Activated naive CD4-positive, alpha-beta T cell treated with anti-CD3 and anti-CD28 coated beads, Interleukin-2, amount 10 ng/mL, durations not matched to agents 7 days and 5 days (primary cell): ENCODE results near the gene SLC19A1.

Source experiments
- CTCF ChIA-PET: fragments of 350-600 bp; sonication (Branson Sonifier 250); formaldehyde crosslinking; loops from one replicate; lab custom pipeline; 2021; ENCODE audit warnings: antibody characterized with exemption; lab: Charles Lee
- DNase-seq: peaks from one replicate; pipeline ENCODE4 v3.0.0-alpha.2; 2020
- H3K27ac Mint-ChIP-seq: one replicate; pipeline ENCODE4 v1.8.0; 2021; ENCODE audit warnings: mild to moderate bottlenecking, moderate library complexity, mixed read lengths
- H3K27me3 Mint-ChIP-seq: one replicate; pipeline ENCODE4 v1.8.0; 2021; ENCODE audit warnings: mild to moderate bottlenecking, mixed read lengths
- H3K36me3 Mint-ChIP-seq: one replicate; pipeline ENCODE4 v1.8.0; 2021; ENCODE audit warnings: mixed read lengths
- H3K4me1 Mint-ChIP-seq: one replicate; pipeline ENCODE4 v1.8.0; 2021; ENCODE audit warnings: mixed read lengths
- H3K4me3 Mint-ChIP-seq: one replicate; pipeline ENCODE4 v1.8.0; 2021; ENCODE audit warnings: mild to moderate bottlenecking, moderate library complexity, mixed read lengths
- H3K9me3 Mint-ChIP-seq: one replicate; pipeline ENCODE4 v1.8.0; 2021; ENCODE audit warnings: mixed read lengths

SLC19A1 gene

GRCh38 chr21:45493401-45494001 is 48.7 kb downstream of the SLC19A1 start:
- no peak overlapping the region for H3K4me3 Mint-ChIP-seq
- DNase-seq: no peak
- no peaks in the 10 kb centered on the region for H3K36me3 Mint-ChIP-seq
- CTCF ChIA-PET: no interaction called here
- no peaks in the 10 kb centered on the region for H3K27me3 Mint-ChIP-seq
- no peaks in the 10 kb centered on the region for H3K4me1 Mint-ChIP-seq
- no peaks in the 10 kb centered on the region for H3K9me3 Mint-ChIP-seq
- no peak overlapping the region for H3K27ac Mint-ChIP-seq

DNA sequence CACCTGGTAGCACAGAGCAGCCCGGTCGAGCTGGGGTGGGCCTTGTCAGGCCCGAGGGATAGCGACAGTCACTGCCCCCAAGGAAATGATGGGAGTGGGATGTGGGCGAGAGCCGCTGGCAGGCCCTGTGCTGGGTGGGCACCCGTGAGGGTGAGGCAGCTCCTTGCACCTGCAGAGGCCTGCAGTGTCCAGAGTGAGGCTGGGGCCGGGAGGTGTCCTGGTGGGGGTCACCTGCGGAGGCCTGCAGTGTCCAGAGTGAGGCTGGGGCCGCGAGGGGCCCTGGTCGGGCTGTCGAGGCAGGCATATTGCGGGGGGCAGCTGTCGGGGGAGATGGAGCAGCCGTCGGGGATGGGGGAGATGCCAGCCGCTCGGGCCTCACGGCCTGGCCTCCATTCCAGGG is 49.5 kb downstream of the SLC19A1 start:
- Mint-ChIP-seq H3K9me3 (no peaks in the 10 kb centered on the region), H3K4me1 (no peaks in the 10 kb centered on the region), H3K36me3 (no peaks in the 10 kb centered on the region), H3K4me3 (no peak overlapping the region), H3K27ac (no peak overlapping the region), H3K27me3 (no peaks in the 10 kb centered on the region)
- no peak for DNase-seq
- CTCF ChIA-PET: no interaction called here

DNA sequence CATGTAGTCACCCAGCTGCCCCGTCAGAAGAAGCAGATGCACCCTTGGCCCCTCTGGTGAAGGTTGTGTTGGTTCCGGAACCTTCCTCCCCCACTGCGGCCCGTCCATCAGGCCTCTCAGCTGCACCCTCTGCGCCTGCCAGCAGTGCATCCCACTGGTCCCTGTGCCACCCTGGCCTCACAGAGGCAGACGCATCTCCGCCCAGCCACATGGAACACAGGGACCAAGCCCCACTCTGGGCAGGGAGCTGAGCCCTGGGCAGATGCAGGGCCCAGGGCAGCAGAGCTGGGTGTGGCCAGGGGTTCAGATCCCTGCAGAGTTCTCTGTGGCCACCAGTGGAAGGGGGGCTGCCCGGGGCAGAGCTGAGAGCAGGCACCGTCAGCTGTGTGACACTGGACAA is 50.6 kb downstream of the SLC19A1 start:
- Mint-ChIP-seq H3K9me3 (no peaks in the 10 kb centered on the region), H3K4me3 (no peak overlapping the region), H3K36me3 (no peaks in the 10 kb centered on the region), H3K27me3 (no peaks in the 10 kb centered on the region), H3K27ac (no peak overlapping the region), H3K4me1 (no peaks in the 10 kb centered on the region)
- CTCF ChIA-PET: no interaction called here
- DNase-seq: no peak

DNA sequence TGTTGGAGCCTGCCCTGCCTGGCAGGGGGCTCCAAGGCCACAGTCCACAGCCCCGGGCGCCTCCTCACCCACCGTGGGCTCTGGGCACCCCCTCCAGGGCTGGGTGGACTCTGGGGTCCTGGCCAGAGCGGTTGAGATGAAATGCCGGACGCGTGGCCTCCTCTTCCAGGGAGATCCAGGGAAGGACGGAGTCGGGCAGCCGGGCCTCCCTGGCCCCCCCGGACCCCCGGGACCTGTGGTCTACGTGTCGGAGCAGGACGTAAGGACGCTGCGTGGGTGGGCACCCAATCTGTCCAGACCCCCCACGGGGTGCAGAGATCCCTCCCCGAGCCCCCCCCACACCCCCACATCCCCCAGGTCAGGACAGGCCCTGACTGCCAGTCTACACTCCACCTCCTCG is 51.2 kb downstream of the SLC19A1 start:
- no peaks in the 10 kb centered on the region for H3K4me1 Mint-ChIP-seq
- no peak overlapping the region for H3K4me3 Mint-ChIP-seq
- CTCF ChIA-PET: no interaction called here
- H3K27ac Mint-ChIP-seq: no peak overlapping the region
- H3K36me3 Mint-ChIP-seq: no peaks in the 10 kb centered on the region
- DNase-seq: no peak
- H3K27me3 Mint-ChIP-seq: no peaks in the 10 kb centered on the region
- no peaks in the 10 kb centered on the region for H3K9me3 Mint-ChIP-seq

- no peak overlapping the region for H3K4me3 Mint-ChIP-seq
- H3K27ac Mint-ChIP-seq: no peak overlapping the region
- no peaks in the 10 kb centered on the region for H3K36me3 Mint-ChIP-seq
- no peak for DNase-seq
- no peaks in the 10 kb centered on the region for H3K9me3 Mint-ChIP-seq
- no peaks in the 10 kb centered on the region for H3K27me3 Mint-ChIP-seq
- no peaks in the 10 kb centered on the region for H3K4me1 Mint-ChIP-seq
- CTCF ChIA-PET: no interaction called here
Observed at GRCh38 chr21:45490049-45490731, 52.0 kb downstream of the SLC19A1 start.

DNA sequence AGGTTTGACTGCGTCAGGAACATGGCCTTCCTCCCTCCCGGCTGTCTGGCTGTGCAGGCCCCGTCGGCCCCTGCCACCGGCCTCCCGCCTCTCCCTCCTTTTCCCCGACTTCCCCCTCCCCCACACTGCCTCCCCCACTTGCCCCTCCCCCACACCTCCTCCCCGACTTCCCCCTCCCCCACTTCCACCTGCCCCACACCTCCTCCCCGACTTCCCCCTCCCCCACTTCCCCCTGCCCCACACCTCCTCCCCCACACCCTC is 52.6 kb downstream of the SLC19A1 start:
- H3K4me1 Mint-ChIP-seq: no peaks in the 10 kb centered on the region
- no peak overlapping the region for H3K4me3 Mint-ChIP-seq
- DNase-seq: no peak
- H3K27ac Mint-ChIP-seq: no peak overlapping the region
- no peaks in the 10 kb centered on the region for H3K36me3 Mint-ChIP-seq
- H3K9me3 Mint-ChIP-seq: no peaks in the 10 kb centered on the region
- no peaks in the 10 kb centered on the region for H3K27me3 Mint-ChIP-seq
- CTCF ChIA-PET: no interaction called here

GRCh38 chr21:45488931-45489721 is 53.1 kb downstream of the SLC19A1 start:
- CTCF ChIA-PET: no interaction called here
- no peaks in the 10 kb centered on the region for H3K36me3 Mint-ChIP-seq
- H3K27ac Mint-ChIP-seq: no peak overlapping the region
- H3K4me1 Mint-ChIP-seq: peaks cover 4% of the 10 kb centered on the region
- no peak overlapping the region for H3K4me3 Mint-ChIP-seq
- DNase-seq: no peak
- no peaks in the 10 kb centered on the region for H3K27me3 Mint-ChIP-seq
- H3K9me3 Mint-ChIP-seq: peaks cover 4% of the 10 kb centered on the region

- no peaks in the 10 kb centered on the region for H3K27me3 Mint-ChIP-seq
- peaks cover 13% of the 10 kb centered on the region for H3K4me1 Mint-ChIP-seq
- peaks cover 7% of the 10 kb centered on the region for H3K9me3 Mint-ChIP-seq
- no peak overlapping the region for H3K4me3 Mint-ChIP-seq
- H3K36me3 Mint-ChIP-seq: peaks cover 1% of the 10 kb centered on the region
- no peak overlapping the region for H3K27ac Mint-ChIP-seq
- no peak for DNase-seq
- CTCF ChIA-PET: no interaction called here
Observed at GRCh38 chr21:45487891-45488600, 54.2 kb downstream of the SLC19A1 start.

DNA sequence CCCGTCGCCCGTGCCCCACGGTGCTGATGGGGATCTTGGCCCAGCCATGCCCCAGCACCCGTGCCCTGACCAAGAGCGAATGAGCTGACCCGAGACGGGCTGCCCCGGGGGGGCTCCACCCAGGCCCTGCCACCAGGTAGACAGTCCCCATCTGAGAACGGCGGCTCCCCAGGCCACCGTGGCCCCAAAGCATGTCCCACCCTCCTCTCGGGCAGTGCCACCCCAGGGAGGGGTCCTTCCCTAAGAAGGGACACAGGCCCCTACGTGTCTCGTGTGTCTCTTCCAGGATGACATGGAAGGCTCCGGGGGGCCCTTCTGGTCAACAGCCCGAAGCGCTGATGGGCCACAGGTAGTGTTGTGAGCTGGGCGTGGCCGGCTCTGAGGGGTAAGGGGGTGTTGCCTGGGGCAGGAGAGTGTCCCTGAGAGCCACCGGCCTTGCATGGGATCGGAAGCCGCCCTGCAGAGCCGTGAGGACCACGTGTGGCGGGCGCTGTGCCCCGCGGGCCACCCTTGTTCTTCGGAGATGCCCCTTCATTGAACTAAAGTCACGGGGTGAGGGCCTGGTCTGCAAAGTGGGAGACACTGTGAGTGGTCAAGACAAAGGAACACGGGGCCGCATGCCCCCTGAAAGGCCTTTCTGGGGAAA is 55.0 kb downstream of the SLC19A1 start:
- peaks cover 1% of the 10 kb centered on the region for H3K36me3 Mint-ChIP-seq
- no peaks in the 10 kb centered on the region for H3K27me3 Mint-ChIP-seq
- no peak overlapping the region for H3K4me3 Mint-ChIP-seq
- no peak overlapping the region for H3K27ac Mint-ChIP-seq
- DNase-seq: no peak
- H3K4me1 Mint-ChIP-seq: peaks cover 19% of the 10 kb centered on the region
- H3K9me3 Mint-ChIP-seq: peaks cover 7% of the 10 kb centered on the region
- CTCF ChIA-PET: no interaction called here

DNA sequence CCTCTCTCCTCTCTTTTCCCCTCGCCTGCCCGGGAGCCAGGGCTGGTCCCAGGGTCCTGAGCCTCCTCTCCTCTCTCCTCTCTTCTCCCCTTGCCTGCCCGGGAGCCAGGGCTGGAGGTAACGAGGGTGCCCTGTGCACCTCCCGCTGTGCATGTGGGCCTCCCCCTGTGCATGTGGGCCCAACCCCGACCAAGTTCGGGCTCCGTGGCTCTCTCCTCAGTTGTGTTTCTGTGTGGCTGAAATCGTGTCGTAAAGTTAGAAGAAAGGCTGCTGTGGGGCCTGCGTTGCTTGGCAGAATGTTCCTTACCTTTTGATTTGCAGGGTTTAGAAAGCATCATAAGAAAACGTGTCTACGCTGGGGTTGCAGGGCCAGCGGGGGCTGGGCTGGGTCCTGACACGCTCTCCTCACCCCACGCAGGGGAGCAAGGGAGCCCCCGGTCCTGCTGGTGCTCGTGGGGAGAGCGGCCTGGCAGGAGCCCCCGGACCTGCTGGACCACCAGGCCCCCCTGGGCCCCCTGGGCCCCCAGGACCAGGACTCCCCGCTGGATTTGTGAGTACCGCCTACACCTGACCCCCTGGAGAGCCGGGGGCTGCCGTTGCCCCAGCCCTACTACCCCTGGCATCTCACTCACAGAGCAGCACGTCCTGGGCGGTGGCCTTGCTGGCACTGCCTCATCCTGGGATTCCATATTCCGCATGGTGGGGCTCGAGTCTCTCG is 55.6 kb downstream of the SLC19A1 start:
- Mint-ChIP-seq H3K27me3 (no peaks in the 10 kb centered on the region), H3K4me1 (peaks cover 20% of the 10 kb centered on the region), H3K27ac (no peak overlapping the region), H3K4me3 (no peak overlapping the region), H3K9me3 (peaks cover 7% of the 10 kb centered on the region), H3K36me3 (peaks cover 1% of the 10 kb centered on the region)
- CTCF ChIA-PET: no interaction called here
- DNase-seq: no peak

- Mint-ChIP-seq H3K27ac (no peak overlapping the region), H3K4me1 (peaks cover 20% of the 10 kb centered on the region), H3K4me3 (no peak overlapping the region), H3K27me3 (no peaks in the 10 kb centered on the region), H3K9me3 (peaks cover 7% of the 10 kb centered on the region), H3K36me3 (peaks cover 1% of the 10 kb centered on the region)
- DNase-seq: no peak
- CTCF ChIA-PET: no interaction called here
Observed at GRCh38 chr21:45485686-45486442, 56.4 kb downstream of the SLC19A1 start.

GRCh38 chr21:45484318-45484717 is 57.9 kb downstream of the SLC19A1 start:
- Mint-ChIP-seq H3K27me3 (no peaks in the 10 kb centered on the region), H3K9me3 (peaks cover 7% of the 10 kb centered on the region), H3K4me3 (no peak overlapping the region), H3K36me3 (peaks cover 1% of the 10 kb centered on the region), H3K4me1 (peaks cover 26% of the 10 kb centered on the region), H3K27ac (peak overlapping the region; percentile 49)
- DNase-seq: no peak
- CTCF ChIA-PET: no interaction called here
